ENCODE data around the gene PRMT5. TPM values are rescaled to one million over a fixed set of nuclear protein-coding genes. Genes with fewer than 3 reads are reported as not detected.
A peak's percentile ranks its signal among the peaks of the same experiment; 100 is the strongest.
"Not testable (repeated sequence)": the region's sequence is repeated elsewhere in the genome, so short reads cannot be mapped to it uniquely, and the experiment has no call there.

PRMT5 gene
- 174 and 180 TPM in 2 replicates for total RNA-seq

DNA sequence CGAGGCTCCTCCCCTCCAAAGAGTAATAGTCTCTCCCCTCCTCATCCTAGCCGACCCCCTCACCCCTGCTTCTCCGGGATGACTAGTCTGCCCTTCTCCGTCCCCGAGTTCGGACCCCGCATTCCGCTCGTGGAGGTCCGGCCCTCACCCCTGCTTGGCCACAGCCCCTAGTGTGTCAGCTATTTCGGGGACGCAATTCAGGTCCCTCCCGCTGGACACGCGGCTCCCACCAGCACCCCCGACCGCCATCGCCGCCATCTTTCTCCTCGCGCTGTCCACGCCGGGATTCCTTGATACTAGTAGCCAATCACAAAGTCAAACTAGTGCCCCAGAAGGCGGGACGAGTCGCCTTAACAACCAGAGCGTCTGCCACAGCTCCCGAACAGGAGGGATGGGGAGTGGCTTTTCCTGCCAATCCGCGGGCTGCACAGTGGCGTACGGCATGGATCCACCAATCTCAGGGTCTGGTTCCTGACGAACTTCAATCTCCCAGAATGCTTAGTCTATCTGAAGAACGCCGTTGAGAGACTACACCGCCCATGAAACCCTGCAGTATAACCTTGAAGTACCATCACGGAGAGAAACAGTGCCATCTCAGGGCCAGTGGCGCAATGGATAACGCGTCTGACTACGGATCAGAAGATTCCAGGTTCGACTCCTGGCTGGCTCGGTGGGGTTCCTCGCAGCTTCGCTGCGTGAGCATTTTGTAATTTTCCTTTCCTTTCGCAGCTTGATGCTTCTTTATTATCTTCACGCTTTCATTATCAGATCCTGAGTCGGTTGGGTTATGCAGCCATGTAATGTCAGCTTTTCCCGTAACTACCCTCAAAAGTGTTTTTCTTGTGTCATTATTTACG is at the start of gene PRMT5:
Gene PRMT5, minus strand, starts transcription at position 273 of the 857 bp plus-strand sequence. Its CDS starts 15 bp downstream, at position 258.
- peaks cover 26% of the 10 kb centered on the region for H3K36me3 Mint-ChIP-seq (ENCODE audit: low read depth)
- H3K4me1 Mint-ChIP-seq (ENCODE audit: low read depth) = peaks cover 32% of the 10 kb centered on the region
- no peaks in the 10 kb centered on the region for H3K27me3 Mint-ChIP-seq (ENCODE audit: insufficient read depth)
- DNase-seq (ENCODE audit: low spot score) = peak; percentile 95
- H3K4me3 Mint-ChIP-seq = no peak within 1 kb of the TSS
- no peaks in the 10 kb centered on the region for H3K9me3 Mint-ChIP-seq
- intact Hi-C loops (cut with micrococcal nuclease) = loop anchor here (1.0 kb wide), 9 partner anchors 10 to 392 kb away; partner anchors contain the start of genes ACIN1, C14orf119, HAUS4 and PABPN1
- H3K27ac Mint-ChIP-seq = no peak within 1 kb of the TSS

DNA sequence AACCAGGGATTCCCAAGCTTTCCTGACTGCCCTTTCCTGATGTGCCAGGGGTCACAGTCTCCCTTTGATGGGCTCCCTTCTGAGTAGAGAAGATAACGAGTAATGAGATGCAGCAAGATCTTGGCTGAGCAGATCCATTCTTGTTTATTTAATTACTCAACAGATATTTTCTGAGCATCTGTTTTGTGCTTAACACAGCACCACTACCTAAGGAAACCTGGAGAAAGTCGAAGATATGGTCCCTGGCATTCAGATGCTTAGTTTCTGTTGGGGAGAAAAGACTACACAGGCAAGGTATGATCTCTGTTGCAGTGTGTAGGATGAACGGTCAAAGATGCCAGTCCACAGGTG is 49.3 kb upstream of the PRMT5 start:
- Mint-ChIP-seq H3K27ac (no peak overlapping the region), H3K36me3 (ENCODE audit: low read depth) (no peaks in the 10 kb centered on the region), H3K4me3 (no peak overlapping the region), H3K27me3 (ENCODE audit: insufficient read depth) (peaks cover 27% of the 10 kb centered on the region), H3K9me3 (no peaks in the 10 kb centered on the region), H3K4me1 (ENCODE audit: low read depth) (peaks cover 9% of the 10 kb centered on the region)
- no peak for DNase-seq (ENCODE audit: low spot score)
- intact Hi-C loops (cut with micrococcal nuclease) = no loop called here

DNA sequence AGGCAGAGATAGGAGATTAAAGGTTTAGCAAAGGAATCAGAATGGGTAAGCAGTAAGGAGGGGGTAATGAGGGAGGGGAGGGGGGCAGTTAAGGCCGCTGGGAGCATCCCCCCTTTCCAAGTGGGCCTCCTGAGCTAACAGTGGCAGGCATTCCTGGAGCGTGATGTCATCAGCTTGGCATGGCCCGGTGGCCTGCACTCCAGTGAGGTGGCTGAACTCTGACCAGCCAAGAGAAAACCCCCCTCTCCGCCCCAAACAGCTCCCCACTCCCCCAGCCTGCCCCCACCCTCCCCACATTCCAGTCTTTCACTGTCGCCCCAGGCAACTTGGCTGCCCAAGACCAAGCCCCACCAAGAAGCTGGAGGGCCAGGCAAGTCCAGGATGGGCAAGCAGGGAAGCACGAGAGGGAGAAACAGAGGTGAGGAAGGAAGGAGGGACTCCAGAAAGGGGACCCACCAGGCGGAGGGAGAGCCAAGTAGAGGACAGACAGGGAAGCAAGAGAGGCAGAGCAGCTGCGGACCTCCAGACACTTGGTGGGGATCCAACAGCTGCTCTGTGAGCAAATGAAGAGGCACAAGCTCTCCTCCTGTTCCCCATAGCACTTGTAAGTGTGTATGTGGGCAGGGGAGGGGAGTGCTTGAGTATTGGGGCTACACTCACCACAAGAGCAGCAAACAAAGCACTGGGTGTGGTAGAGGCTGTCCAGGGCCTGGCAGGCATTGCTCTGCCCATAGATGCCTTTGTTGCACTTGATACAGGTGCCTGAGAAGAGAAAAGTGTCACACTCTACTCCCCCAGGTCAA is 48.7 kb upstream of the PRMT5 start:
- Mint-ChIP-seq H3K4me3 (no peak overlapping the region), H3K9me3 (no peaks in the 10 kb centered on the region), H3K36me3 (ENCODE audit: low read depth) (no peaks in the 10 kb centered on the region), H3K27ac (no peak overlapping the region), H3K27me3 (ENCODE audit: insufficient read depth) (peaks cover 27% of the 10 kb centered on the region), H3K4me1 (ENCODE audit: low read depth) (peaks cover 9% of the 10 kb centered on the region)
- no peak for DNase-seq (ENCODE audit: low spot score)
- intact Hi-C loops (cut with micrococcal nuclease) = no loop called here

DNA sequence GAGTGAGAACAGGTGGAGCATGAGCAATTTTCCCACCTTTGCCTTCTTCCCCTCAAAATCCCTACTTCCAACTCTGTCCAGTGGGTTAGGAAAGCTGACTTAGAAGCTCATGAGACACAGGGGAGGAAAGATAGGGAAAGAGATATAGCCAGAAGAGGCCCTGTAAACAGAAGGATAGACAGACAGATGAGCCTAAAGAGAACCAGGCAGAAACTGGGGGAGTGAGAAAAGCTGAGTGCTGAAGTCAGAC is 48.2 kb upstream of the PRMT5 start:
- intact Hi-C loops (cut with micrococcal nuclease) = no loop called here
- no peaks in the 10 kb centered on the region for H3K9me3 Mint-ChIP-seq
- H3K36me3 Mint-ChIP-seq (ENCODE audit: low read depth) = no peaks in the 10 kb centered on the region
- peaks cover 27% of the 10 kb centered on the region for H3K27me3 Mint-ChIP-seq (ENCODE audit: insufficient read depth)
- H3K4me1 Mint-ChIP-seq (ENCODE audit: low read depth) = peaks cover 9% of the 10 kb centered on the region
- DNase-seq (ENCODE audit: low spot score) = no peak
- no peak overlapping the region for H3K27ac Mint-ChIP-seq
- no peak overlapping the region for H3K4me3 Mint-ChIP-seq

DNA sequence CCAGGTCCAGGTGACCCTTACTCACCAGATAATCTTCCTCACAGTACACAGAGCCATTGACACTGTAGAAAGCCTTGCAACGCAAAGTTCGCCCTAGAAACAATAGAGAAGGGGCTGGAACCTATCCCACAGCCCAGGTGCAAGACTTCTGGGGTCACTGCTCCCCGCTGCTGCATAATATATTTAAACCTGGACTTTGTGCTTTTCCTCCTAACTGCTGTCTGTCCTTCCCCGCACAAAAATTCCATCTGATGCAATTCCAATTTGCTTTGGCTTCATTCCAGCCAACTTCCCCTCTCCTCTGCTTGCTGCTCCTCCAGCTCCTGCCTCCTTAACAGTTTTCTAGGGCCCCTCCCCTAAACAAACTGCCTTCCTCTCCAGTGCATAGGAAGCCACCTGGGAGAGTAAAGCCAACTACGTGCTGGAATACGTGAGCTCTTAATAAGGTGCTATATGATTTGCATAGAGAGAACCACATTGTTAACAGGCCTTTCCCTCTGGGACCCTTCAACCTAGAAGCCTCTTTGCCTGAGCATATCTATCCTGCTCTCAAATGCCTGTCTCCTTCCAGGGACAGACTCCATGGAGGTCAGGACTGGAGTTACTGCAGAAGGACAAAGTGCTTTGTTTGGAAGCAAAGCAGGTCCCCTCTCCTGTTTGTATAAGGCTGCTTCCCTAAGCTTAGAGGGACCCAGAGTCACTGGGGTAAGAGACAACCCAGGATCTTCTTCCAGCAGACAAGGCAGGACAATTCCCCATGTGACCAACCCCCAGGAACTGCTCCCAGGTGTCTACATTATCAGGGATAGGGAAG is 47.7 kb upstream of the PRMT5 start:
- H3K36me3 Mint-ChIP-seq (ENCODE audit: low read depth) = no peaks in the 10 kb centered on the region
- no peak for DNase-seq (ENCODE audit: low spot score)
- H3K9me3 Mint-ChIP-seq = no peaks in the 10 kb centered on the region
- peaks cover 9% of the 10 kb centered on the region for H3K4me1 Mint-ChIP-seq (ENCODE audit: low read depth)
- H3K4me3 Mint-ChIP-seq = no peak overlapping the region
- intact Hi-C loops (cut with micrococcal nuclease) = no loop called here
- peaks cover 27% of the 10 kb centered on the region for H3K27me3 Mint-ChIP-seq (ENCODE audit: insufficient read depth)
- no peak overlapping the region for H3K27ac Mint-ChIP-seq

DNA sequence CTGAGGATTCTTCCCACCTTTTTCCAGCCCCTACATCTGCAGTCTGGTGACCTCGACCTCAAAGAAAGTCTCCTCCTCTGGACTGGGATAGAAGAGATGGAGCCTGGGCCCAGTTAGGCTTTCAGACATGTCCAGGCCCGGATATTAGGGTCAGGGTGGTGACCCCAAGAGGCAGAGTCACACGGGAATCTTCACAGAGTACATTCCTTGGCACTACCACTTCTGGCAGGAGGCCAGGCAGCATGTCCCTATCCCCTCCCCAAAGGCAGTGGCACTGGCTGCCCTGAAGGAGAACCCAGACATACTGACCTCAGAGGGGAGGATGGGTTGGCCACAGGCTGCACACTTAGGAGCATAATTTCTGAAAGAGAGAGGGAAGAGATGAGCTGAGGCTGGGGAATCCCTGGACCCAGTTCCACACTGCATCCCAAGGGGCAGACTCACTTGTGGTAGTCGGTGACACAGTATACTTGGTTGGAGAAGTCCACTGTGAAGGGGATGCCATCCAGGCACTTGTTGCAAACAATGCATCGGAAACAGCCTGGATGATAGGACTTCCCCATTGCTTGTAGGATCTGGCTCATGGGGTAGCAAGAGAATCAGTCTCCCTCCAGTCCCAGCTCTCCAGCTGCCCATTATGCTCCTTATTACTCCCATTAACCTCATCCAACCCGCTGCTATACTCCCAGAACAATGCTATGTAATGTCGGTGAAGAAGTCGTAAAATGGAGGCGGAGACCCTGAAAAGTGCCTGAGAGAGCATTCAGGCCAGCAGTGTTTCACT is 45.5 kb upstream of the PRMT5 start:
- intact Hi-C loops (cut with micrococcal nuclease) = no loop called here
- peaks cover 21% of the 10 kb centered on the region for H3K27me3 Mint-ChIP-seq (ENCODE audit: insufficient read depth)
- H3K9me3 Mint-ChIP-seq = no peaks in the 10 kb centered on the region
- H3K36me3 Mint-ChIP-seq (ENCODE audit: low read depth) = no peaks in the 10 kb centered on the region
- no peak overlapping the region for H3K4me3 Mint-ChIP-seq
- DNase-seq (ENCODE audit: low spot score) = no peak
- H3K4me1 Mint-ChIP-seq (ENCODE audit: low read depth) = peaks cover 3% of the 10 kb centered on the region
- H3K27ac Mint-ChIP-seq = no peak overlapping the region

DNA sequence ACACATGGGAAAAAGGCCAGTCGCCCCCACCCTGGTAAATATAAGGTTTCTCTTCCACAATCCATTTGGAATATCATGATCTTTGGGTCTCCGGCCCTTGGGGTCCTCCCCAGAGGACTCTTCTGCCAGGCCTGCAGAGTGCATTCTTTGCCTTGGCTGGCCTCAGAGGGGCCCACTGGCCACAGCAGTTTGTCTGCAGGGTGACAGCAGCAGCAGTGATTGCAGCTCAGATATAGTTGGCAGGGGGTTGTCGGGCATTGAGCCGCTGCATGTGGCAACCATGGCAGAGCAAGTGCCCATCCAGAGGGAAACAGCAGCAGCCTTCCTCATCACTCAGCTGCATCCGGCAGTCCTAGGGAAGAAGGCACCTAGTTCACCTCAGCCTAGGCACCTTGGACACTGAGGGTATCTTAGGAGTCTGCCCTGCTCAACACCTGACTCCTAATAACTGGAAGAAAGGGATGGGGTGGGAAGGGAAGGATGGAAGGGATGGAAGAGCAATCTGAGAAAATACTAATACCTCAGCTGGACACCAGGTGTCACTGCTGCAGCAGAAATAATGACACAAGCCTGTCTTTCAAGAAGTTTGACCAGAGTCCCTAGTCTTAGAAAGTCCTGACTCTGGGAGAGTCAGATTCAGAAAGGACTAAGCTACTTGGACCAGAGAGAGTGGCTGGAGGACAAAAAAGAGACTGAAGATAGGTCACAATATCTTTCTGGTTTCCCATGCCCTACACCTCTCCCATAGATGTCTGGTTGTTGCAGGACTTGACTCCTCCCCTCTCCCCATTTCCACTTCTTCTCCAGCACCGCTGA is 44.2 kb upstream of the PRMT5 start:
- peaks cover 13% of the 10 kb centered on the region for H3K27me3 Mint-ChIP-seq (ENCODE audit: insufficient read depth)
- H3K4me1 Mint-ChIP-seq (ENCODE audit: low read depth) = no peaks in the 10 kb centered on the region
- no peak overlapping the region for H3K4me3 Mint-ChIP-seq
- H3K27ac Mint-ChIP-seq = no peak overlapping the region
- intact Hi-C loops (cut with micrococcal nuclease) = loop anchor here (1.0 kb wide), 2 partner anchors 10 to 85 kb away; no protein-coding TSS in a partner anchor
- peaks cover 2% of the 10 kb centered on the region for H3K36me3 Mint-ChIP-seq (ENCODE audit: low read depth)
- no peak for DNase-seq (ENCODE audit: low spot score)
- H3K9me3 Mint-ChIP-seq = no peaks in the 10 kb centered on the region

DNA sequence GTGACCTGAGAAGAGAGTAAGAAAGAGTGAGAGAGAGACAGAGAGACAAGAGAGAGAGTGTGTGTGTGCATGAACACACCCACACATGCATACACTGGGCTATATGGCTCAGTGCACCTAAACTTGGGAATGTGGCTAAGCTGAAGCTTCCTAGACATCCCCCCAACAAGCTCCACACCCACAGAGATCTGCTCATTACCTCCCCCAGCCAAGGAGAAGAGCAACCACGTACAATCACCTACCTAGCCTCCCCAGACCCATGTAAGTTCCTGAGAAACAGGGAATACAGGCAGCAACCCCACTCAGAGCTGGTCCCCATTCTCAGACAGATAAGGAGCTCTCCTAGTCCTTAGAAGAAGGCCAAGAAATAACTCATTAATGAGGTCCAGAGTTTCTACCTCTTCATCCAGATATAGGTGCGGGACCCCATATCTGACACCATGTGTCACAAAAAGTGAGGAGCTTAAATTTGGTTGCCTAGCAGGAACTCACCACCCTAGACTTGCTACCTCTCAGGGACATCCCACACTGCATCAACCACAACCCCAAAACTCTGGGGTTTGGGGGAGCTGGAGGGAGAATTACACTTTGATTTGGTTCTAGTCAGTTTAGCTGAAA is 43.2 kb upstream of the PRMT5 start:
- Mint-ChIP-seq H3K4me3 (no peak overlapping the region), H3K9me3 (no peaks in the 10 kb centered on the region), H3K36me3 (ENCODE audit: low read depth) (peaks cover 2% of the 10 kb centered on the region), H3K4me1 (ENCODE audit: low read depth) (no peaks in the 10 kb centered on the region), H3K27ac (no peak overlapping the region), H3K27me3 (ENCODE audit: insufficient read depth) (peaks cover 8% of the 10 kb centered on the region)
- DNase-seq (ENCODE audit: low spot score) = no peak
- intact Hi-C loops (cut with micrococcal nuclease) = no loop called here

DNA sequence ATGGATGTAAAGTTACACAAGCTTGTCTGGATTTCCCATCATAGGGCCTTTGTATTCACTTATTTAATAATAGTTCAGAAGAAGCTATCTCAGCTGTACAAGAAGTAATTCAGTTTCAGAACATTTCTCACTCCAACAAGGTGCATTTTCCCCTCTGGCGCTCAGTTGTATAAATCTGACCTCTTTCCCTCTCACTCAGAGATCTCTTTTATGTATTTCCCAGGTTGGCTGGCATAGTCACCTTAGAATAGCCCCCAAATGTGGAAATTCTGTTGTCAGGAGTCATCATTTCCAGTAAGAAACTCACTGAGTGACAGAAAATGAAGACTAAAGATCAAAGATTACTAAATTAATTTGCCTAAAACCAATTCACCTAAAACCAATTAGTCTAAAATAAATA is 42.0 kb upstream of the PRMT5 start:
- Mint-ChIP-seq H3K4me3 (no peak overlapping the region), H3K36me3 (ENCODE audit: low read depth) (peaks cover 2% of the 10 kb centered on the region), H3K4me1 (ENCODE audit: low read depth) (no peaks in the 10 kb centered on the region), H3K27me3 (ENCODE audit: insufficient read depth) (peaks cover 2% of the 10 kb centered on the region), H3K9me3 (no peaks in the 10 kb centered on the region), H3K27ac (no peak overlapping the region)
- DNase-seq (ENCODE audit: low spot score) = no peak
- intact Hi-C loops (cut with micrococcal nuclease) = no loop called here

DNA sequence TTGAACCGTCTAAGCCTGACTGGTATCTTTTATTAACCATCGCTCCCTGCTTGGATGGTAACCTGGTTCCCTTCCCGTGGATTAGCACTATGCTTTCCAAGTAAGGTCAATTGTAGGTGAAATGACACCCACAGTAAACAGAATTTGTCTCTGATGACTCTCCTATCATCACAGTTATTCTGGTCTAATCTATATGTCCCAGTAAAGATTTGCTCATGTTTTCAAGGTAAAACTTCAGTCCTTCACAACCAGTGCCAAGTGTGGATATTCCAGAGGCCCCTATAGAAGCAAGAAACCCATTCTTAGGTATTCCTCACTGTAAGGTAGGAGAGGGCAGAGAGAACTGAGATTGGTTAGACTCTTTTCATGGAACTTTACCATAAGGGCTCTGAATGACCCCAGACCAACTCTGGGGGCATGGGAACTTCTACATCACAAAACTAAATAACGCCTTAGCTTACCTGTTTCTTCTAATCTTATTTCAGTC is 37.6 kb upstream of the PRMT5 start:
- peaks cover 2% of the 10 kb centered on the region for H3K36me3 Mint-ChIP-seq (ENCODE audit: low read depth)
- H3K27me3 Mint-ChIP-seq (ENCODE audit: insufficient read depth) = peaks cover 11% of the 10 kb centered on the region
- H3K27ac Mint-ChIP-seq = no peak overlapping the region
- H3K4me1 Mint-ChIP-seq (ENCODE audit: low read depth) = no peaks in the 10 kb centered on the region
- H3K9me3 Mint-ChIP-seq = no peaks in the 10 kb centered on the region
- DNase-seq (ENCODE audit: low spot score) = no peak
- intact Hi-C loops (cut with micrococcal nuclease) = no loop called here
- no peak overlapping the region for H3K4me3 Mint-ChIP-seq

DNA sequence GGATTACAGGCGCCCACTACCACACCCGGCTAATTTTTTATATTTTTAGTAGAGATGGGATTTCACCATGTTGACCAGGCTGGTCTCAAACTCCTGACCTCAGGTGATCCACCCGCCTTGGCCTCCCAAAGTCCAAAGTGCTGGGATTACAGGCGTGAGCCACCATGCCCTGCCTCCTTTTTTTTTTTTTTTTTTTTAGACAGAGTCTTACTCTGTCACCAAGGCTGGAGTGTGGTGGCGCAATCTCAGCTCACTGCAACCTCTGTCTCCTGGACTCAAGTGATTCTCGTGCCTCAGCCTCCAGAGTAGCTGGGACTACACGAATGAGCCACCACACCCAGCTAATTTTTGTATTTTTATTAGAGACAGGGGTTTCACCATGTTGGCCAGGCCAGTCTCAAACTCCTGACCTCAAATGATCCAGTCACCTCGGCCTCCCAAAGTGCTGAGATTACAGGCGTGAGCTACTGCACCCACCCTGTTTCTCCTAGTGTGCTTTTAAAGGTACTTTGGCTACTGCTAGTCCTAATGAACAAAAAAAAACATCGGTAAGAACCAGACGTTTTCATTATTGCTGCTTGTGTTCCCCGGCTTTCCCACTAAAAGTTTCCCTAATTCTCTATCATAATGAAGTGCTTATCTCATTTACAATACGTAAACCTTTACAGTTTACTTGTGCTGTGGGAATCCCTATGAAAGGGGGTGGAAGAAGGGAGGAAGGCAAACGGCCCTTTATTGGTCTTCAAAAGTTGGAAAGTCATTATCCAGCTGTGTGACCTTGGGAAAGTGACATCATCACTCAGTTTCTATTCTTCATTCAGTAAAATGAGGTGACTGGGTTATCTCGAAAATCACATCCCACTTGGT is 37.0 kb upstream of the PRMT5 start:
- DNase-seq (ENCODE audit: low spot score); intact Hi-C loops (cut with micrococcal nuclease); H3K36me3 Mint-ChIP-seq (ENCODE audit: low read depth); H3K4me1 Mint-ChIP-seq (ENCODE audit: low read depth); H3K9me3 Mint-ChIP-seq; H3K27ac Mint-ChIP-seq; H3K4me3 Mint-ChIP-seq: not testable (repeated sequence)
- peaks cover 11% of the 10 kb centered on the region for H3K27me3 Mint-ChIP-seq (ENCODE audit: insufficient read depth)
